ENCODE results near the gene GABRG3.

DNA sequence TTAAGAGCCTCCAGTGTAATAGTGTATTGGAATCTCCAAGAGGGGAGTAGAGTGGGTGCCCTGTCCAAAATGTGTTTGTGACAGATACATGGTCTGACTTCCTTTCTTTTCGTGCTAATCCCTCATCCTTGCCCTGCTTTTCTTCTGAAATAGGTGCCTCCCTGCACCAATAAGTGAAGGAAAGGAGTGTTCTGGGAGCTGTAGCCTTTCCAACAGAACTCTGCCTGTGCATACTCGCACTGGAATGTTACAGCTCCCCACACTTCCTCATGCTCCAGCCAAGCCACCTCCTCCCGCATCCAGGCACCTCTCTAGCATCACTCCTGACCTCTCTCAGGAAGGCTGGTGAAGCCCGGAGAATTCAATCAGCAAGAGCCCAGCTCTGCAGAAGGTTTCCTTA, 478.0 kb downstream of the GABRG3 start:
- TF ChIP-seq SMC3 (IDR thresholded peaks at IDR 0.05; ENCODE audit: borderline replicate concordance, low read length): no peak
- TF ChIP-seq, protein P1, sequence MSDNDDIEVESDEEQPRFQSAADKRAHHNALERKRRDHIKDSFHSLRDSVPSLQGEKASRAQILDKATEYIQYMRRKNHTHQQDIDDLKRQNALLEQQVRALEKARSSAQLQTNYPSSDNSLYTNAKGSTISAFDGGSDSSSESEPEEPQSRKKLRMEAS (IDR thresholded peaks at IDR 0.05; ENCODE audit: low read depth, low read length): no peak
- TF ChIP-seq, protein P2, sequence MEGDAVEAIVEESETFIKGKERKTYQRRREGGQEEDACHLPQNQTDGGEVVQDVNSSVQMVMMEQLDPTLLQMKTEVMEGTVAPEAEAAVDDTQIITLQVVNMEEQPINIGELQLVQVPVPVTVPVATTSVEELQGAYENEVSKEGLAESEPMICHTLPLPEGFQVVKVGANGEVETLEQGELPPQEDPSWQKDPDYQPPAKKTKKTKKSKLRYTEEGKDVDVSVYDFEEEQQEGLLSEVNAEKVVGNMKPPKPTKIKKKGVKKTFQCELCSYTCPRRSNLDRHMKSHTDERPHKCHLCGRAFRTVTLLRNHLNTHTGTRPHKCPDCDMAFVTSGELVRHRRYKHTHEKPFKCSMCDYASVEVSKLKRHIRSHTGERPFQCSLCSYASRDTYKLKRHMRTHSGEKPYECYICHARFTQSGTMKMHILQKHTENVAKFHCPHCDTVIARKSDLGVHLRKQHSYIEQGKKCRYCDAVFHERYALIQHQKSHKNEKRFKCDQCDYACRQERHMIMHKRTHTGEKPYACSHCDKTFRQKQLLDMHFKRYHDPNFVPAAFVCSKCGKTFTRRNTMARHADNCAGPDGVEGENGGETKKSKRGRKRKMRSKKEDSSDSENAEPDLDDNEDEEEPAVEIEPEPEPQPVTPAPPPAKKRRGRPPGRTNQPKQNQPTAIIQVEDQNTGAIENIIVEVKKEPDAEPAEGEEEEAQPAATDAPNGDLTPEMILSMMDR (IDR thresholded peaks at IDR 0.05 in 2 of 3, conservative IDR thresholded peaks at IDR 0.05 in 1 of 3; ENCODE audit: control insufficient read depth in 2 of 3, extremely low read depth in 1 of 3, insufficient read depth in 1 of 3, low read depth in 3 of 3, low read length in 3 of 3): no peak
- no peak for TF ChIP-seq YY1 (IDR thresholded peaks at IDR 0.05; ENCODE audit: low read depth, low read length)
- TF ChIP-seq ESRRA (IDR thresholded peaks at IDR 0.05; ENCODE audit: low read length): no peak
- no peak for TF ChIP-seq EP300 (IDR thresholded peaks at IDR 0.05; ENCODE audit: borderline replicate concordance in 1 of 2, control insufficient read depth in 1 of 2, low read depth in 2 of 2, low read length in 2 of 2)
- no peak for TF ChIP-seq HDGF (IDR thresholded peaks at IDR 0.05)
- no peak for TF ChIP-seq HCFC1 (IDR thresholded peaks at IDR 0.05; ENCODE audit: low read length)
